HL-60 (cell line): ENCODE measurements around the gene NR3C1.

Source experiments
- GABPA ChIP-seq: IDR thresholded peaks from 2 replicates; pipeline ENCODE4 v1.6.1; 2012; ENCODE audit warnings: low read depth
- TF ChIP-seq, protein P1 (sequence below): IDR thresholded peaks from one replicate; pipeline ENCODE4 v1.5.1; 2011; ENCODE audit warnings: low read length, control low read depth, inconsistent platforms; ENCODE audit not compliant: insufficient read depth

DNA sequence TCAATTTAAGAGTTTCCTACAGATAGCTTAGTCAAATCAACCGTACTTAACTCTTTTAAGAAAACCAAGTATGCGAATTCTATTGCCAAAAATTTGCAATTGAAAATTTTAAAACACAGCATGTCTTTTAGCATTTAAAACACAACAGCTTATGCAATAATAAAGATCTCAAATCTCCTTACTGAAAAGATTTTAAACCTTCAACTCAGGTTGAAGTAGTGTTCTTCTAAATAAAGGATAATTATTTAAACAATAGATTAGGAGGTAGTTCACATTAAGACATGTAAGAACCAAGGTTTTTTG, 5.5 kb downstream of the NR3C1 start:
- TF ChIP-seq, protein P1, sequence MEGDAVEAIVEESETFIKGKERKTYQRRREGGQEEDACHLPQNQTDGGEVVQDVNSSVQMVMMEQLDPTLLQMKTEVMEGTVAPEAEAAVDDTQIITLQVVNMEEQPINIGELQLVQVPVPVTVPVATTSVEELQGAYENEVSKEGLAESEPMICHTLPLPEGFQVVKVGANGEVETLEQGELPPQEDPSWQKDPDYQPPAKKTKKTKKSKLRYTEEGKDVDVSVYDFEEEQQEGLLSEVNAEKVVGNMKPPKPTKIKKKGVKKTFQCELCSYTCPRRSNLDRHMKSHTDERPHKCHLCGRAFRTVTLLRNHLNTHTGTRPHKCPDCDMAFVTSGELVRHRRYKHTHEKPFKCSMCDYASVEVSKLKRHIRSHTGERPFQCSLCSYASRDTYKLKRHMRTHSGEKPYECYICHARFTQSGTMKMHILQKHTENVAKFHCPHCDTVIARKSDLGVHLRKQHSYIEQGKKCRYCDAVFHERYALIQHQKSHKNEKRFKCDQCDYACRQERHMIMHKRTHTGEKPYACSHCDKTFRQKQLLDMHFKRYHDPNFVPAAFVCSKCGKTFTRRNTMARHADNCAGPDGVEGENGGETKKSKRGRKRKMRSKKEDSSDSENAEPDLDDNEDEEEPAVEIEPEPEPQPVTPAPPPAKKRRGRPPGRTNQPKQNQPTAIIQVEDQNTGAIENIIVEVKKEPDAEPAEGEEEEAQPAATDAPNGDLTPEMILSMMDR, result no peak
- TF ChIP-seq GABPA, result no peak
